Measurements from ENCODE around the gene BMP2K. TPM values are rescaled to one million over a fixed set of nuclear protein-coding genes. Genes with fewer than 3 reads are reported as not detected.

Gene BMP2K
- total RNA-seq, 2 experiments from 2014 or later = 4.6 to 5.6 TPM

- intact Hi-C loops (cut with DNase I, micrococcal nuclease) = no loop called here
- no peaks in the 10 kb centered on the region for H3K9me3 ChIP-seq (ENCODE audit: control insufficient read depth in 1 of 2, insufficient read depth in 1 of 2, low read length in 2 of 2)
- CTCF ChIA-PET = interaction anchor here (1.0 kb wide), 1 partner anchor 16 kb away, joined by 5 read pairs; no protein-coding TSS in a partner anchor
Measured at GRCh38 chr4:78758085-78758484, 18.1 kb upstream of the BMP2K start.

GRCh38 chr4:78762529-78762928 is 13.6 kb upstream of the BMP2K start:
- no peak overlapping the region for H3K4me3 Mint-ChIP-seq
- Histone ChIP-seq H3K4me3 (ENCODE audit: low read length) (no peak overlapping the region), H3K4me1 (ENCODE audit: insufficient read depth, low read length) (no peaks in the 10 kb centered on the region), H3K27ac (ENCODE audit: low read depth in 1 of 2, low read length in 2 of 2) (no peak overlapping the region), H3K36me3 (ENCODE audit: insufficient read depth, low read length) (no peaks in the 10 kb centered on the region), H3K27me3 (ENCODE audit: control insufficient read depth in 1 of 2, insufficient read depth in 2 of 2, low read length in 2 of 2) (no peaks in the 10 kb centered on the region), H3K9me3 (ENCODE audit: control insufficient read depth in 1 of 2, insufficient read depth in 1 of 2, low read length in 2 of 2) (no peaks in the 10 kb centered on the region)
- intact Hi-C loops (cut with DNase I, micrococcal nuclease) = no loop called here
- H3K9me3 Mint-ChIP-seq = no peaks in the 10 kb centered on the region
- ChIA-PET POLR2A (no interaction called here), CTCF (no interaction called here)
- no peaks in the 10 kb centered on the region for H3K4me1 Mint-ChIP-seq (ENCODE audit: low read depth)
- H3K36me3 Mint-ChIP-seq (ENCODE audit: low read depth) = no peaks in the 10 kb centered on the region
- ATAC-seq (ENCODE audit: poor library complexity) (no peak), DNase-seq (no peak)
- TF ChIP-seq CTCF (IDR thresholded peaks at IDR 0.05) = no peak
- H3K27ac Mint-ChIP-seq = no peak overlapping the region
- H3K27me3 Mint-ChIP-seq = no peaks in the 10 kb centered on the region

More at GRCh38 chr4:78758085-78758484, 18.1 kb upstream of the BMP2K start:
- no peaks in the 10 kb centered on the region for H3K36me3 ChIP-seq (ENCODE audit: insufficient read depth, low read length)
- no peaks in the 10 kb centered on the region for H3K9me3 Mint-ChIP-seq
- H3K4me1 ChIP-seq (ENCODE audit: insufficient read depth, low read length) = no peaks in the 10 kb centered on the region
- ATAC-seq (ENCODE audit: poor library complexity) = no peak
- no peaks in the 10 kb centered on the region for H3K4me1 Mint-ChIP-seq (ENCODE audit: low read depth)
- TF ChIP-seq CTCF (IDR thresholded peaks at IDR 0.05) = no peak
- no peak for DNase-seq
- no peak overlapping the region for H3K4me3 Mint-ChIP-seq
- POLR2A ChIA-PET = no interaction called here
- H3K36me3 Mint-ChIP-seq (ENCODE audit: low read depth) = no peaks in the 10 kb centered on the region
- H3K27me3 Mint-ChIP-seq = no peaks in the 10 kb centered on the region
- H3K27me3 ChIP-seq (ENCODE audit: control insufficient read depth in 1 of 2, insufficient read depth in 2 of 2, low read length in 2 of 2) = no peaks in the 10 kb centered on the region
- H3K27ac ChIP-seq (ENCODE audit: low read depth in 1 of 2, low read length in 2 of 2) = no peak overlapping the region
- no peak overlapping the region for H3K27ac Mint-ChIP-seq
- no peak overlapping the region for H3K4me3 ChIP-seq (ENCODE audit: low read length)

- DNase-seq (no peak), ATAC-seq (ENCODE audit: poor library complexity) (no peak)
- Mint-ChIP-seq H3K27me3 (no peaks in the 10 kb centered on the region), H3K4me3 (no peak overlapping the region), H3K9me3 (no peaks in the 10 kb centered on the region), H3K36me3 (ENCODE audit: low read depth) (no peaks in the 10 kb centered on the region), H3K27ac (no peak overlapping the region), H3K4me1 (ENCODE audit: low read depth) (no peaks in the 10 kb centered on the region)
- ChIA-PET CTCF (no interaction called here), POLR2A (no interaction called here)
- intact Hi-C loops (cut with DNase I, micrococcal nuclease) = no loop called here
- H3K27ac ChIP-seq (ENCODE audit: low read depth in 1 of 2, low read length in 2 of 2) = no peak overlapping the region
- no peak for TF ChIP-seq CTCF (IDR thresholded peaks at IDR 0.05)
- H3K4me3 ChIP-seq (ENCODE audit: low read length) = no peak overlapping the region
- no peaks in the 10 kb centered on the region for H3K36me3 ChIP-seq (ENCODE audit: insufficient read depth, low read length)
- no peaks in the 10 kb centered on the region for H3K27me3 ChIP-seq (ENCODE audit: control insufficient read depth in 1 of 2, insufficient read depth in 2 of 2, low read length in 2 of 2)
- H3K9me3 ChIP-seq (ENCODE audit: control insufficient read depth in 1 of 2, insufficient read depth in 1 of 2, low read length in 2 of 2) = no peaks in the 10 kb centered on the region
- no peaks in the 10 kb centered on the region for H3K4me1 ChIP-seq (ENCODE audit: insufficient read depth, low read length)
Measured at GRCh38 chr4:78763251-78763650, 12.9 kb upstream of the BMP2K start.
